ENCODE results near the gene RPS8.

RPS8 gene

DNA sequence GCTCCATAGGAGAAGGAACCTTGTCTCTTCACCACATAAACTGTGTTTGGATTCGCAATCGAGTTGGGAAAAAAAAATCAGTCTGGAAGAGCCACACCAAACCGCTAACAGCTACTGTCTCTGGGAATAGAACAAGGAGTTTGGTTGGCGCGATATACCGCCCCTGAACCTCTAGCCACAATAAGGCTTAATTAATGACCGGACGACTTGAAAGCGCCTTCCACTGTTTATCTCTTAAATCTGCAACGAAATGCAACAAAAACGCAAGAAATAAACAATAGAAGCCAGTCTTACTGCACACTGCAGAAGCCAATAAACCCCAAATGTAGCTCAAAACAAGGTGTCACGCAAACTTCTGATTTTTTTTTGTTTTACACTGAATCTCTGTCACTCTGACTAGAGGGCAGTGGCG lies 43.9 kb downstream of the RPS8 start:
- peak overlapping the region; percentile 72 for H3K4me2 ChIP-seq
- H3K27me3 ChIP-seq (ENCODE audit: insufficient read depth, low read depth): no peaks in the 10 kb centered on the region
- peaks cover 17% of the 10 kb centered on the region for H3K4me1 ChIP-seq (ENCODE audit: low read depth, poor library complexity, severe bottlenecking)
- no peaks in the 10 kb centered on the region for H3K79me2 ChIP-seq (ENCODE audit: insufficient read depth, low read depth)
- no peak overlapping the region for H3K4me3 ChIP-seq (IDR thresholded peaks at IDR 0.05; ENCODE audit: insufficient read depth, low read depth, low read length)
- H3K36me3 ChIP-seq (ENCODE audit: insufficient read depth): no peaks in the 10 kb centered on the region
- H2AFZ ChIP-seq (ENCODE audit: low read depth): peak overlapping the region; percentile 70
- H3K27ac ChIP-seq: peak overlapping the region; percentile 98
- no peaks in the 10 kb centered on the region for H4K20me1 ChIP-seq (ENCODE audit: insufficient read depth)
- TF ChIP-seq, protein P1, sequence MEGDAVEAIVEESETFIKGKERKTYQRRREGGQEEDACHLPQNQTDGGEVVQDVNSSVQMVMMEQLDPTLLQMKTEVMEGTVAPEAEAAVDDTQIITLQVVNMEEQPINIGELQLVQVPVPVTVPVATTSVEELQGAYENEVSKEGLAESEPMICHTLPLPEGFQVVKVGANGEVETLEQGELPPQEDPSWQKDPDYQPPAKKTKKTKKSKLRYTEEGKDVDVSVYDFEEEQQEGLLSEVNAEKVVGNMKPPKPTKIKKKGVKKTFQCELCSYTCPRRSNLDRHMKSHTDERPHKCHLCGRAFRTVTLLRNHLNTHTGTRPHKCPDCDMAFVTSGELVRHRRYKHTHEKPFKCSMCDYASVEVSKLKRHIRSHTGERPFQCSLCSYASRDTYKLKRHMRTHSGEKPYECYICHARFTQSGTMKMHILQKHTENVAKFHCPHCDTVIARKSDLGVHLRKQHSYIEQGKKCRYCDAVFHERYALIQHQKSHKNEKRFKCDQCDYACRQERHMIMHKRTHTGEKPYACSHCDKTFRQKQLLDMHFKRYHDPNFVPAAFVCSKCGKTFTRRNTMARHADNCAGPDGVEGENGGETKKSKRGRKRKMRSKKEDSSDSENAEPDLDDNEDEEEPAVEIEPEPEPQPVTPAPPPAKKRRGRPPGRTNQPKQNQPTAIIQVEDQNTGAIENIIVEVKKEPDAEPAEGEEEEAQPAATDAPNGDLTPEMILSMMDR (conservative IDR thresholded peaks at IDR 0.05; ENCODE audit: low read depth, low read length): no peak
- peak overlapping the region; percentile 92; the same call in 1 of the 2 replicates for H3K9ac ChIP-seq

DNA sequence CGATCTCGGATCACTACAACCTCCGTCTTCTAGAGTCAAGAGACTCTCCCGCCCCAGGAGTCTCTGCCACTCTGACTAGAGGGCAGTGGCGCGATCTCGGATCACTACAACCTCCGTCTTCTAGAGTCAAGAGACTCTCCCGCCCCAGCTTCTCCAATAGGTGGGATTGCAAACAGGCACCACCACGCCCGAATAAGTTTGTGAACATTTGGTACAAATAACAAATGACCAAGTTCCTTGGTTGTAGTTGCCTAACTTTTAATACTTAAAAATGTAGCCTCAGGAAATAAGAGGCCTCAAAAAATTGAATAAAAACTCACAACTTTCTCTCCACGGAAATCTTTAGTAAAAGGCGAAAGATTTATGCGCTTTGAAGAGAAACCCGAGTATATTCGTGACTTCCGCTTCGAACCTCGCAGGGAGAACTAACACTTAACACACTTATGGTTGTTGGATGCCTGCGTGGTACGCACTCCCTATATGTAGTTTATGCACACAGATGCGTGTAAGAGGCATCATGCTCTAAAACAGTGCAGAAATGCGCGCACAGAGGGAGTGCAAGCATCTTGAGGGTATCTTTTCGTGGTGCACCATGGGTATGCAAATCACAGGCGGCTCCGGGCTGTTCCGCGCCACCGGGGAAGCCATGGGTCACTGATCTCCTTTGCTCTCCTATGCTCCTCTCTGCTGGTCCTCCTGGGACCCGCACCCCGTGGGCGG lies 44.4 kb downstream of the RPS8 start:
- TF ChIP-seq, protein P1 (conservative IDR thresholded peaks at IDR 0.05; ENCODE audit: low read depth, low read length): no peak
- Histone ChIP-seq H3K4me2 (peak overlapping the region; percentile 72), H3K9ac (peak overlapping the region; percentile 92), H3K27me3 (ENCODE audit: insufficient read depth, low read depth) (no peaks in the 10 kb centered on the region), H3K4me3 (IDR thresholded peaks at IDR 0.05; ENCODE audit: insufficient read depth, low read depth, low read length) (peak overlapping the region; percentile 76), H3K27ac (peak overlapping the region; percentile 98), H4K20me1 (ENCODE audit: insufficient read depth) (no peaks in the 10 kb centered on the region), H2AFZ (ENCODE audit: low read depth) (peak overlapping the region; percentile 70), H3K79me2 (ENCODE audit: insufficient read depth, low read depth) (no peaks in the 10 kb centered on the region), H3K4me1 (ENCODE audit: low read depth, poor library complexity, severe bottlenecking) (peaks cover 17% of the 10 kb centered on the region), H3K36me3 (ENCODE audit: insufficient read depth) (no peaks in the 10 kb centered on the region)

DNA sequence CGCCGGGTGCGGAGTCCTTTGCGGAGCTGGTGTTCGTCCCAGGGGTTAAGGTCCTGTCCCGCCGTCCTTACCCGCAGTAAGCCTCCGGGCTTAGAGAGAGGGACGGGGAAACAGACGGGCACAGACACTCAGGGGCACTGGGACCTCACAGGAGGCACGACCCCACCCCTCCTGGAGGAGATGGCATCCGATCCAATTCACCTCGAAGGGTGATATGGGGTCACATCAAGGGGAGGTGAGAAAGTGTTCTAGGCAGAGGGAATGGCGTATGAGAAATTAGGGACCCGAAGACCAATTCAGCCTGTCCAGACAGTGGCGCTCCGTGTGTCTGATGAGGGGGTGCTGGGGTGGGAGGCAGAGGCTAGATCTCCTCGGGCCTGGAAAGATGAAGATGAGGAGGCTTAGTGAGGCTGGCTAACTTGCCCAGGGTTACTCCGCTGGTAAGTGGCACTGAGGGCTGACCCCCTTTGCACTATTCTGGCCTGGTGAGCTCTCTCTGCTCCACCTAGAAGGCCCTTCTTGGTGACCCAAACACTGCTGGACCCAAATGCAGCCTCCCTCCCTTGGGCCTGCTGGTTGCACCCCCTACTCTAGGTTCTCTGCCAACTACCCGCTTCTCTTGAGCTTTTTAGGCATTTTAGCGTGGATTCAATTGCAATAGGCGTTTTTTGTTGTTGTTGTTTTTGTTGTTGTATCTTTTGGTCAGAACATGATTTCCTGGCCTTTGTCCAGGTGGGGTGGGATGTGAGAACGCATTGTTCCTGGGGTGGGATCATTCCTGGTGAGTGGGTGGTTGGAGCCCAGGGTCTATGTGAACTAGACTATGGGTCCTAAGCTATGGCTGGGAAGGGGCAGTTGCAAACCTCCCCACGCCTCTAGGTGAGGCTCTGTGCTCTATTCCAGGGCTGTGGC lies 45.2 kb downstream of the RPS8 start:
- Histone ChIP-seq H3K36me3 (ENCODE audit: insufficient read depth) (no peaks in the 10 kb centered on the region), H3K4me1 (ENCODE audit: low read depth, poor library complexity, severe bottlenecking) (peaks cover 17% of the 10 kb centered on the region), H3K79me2 (ENCODE audit: insufficient read depth, low read depth) (no peaks in the 10 kb centered on the region), H3K27me3 (ENCODE audit: insufficient read depth, low read depth) (no peaks in the 10 kb centered on the region), H3K4me3 (IDR thresholded peaks at IDR 0.05; ENCODE audit: insufficient read depth, low read depth, low read length) (peak overlapping the region; percentile 76), H3K27ac (peak overlapping the region; percentile 98), H3K4me2 (peak overlapping the region; percentile 72), H2AFZ (ENCODE audit: low read depth) (peak overlapping the region; percentile 64), H4K20me1 (ENCODE audit: insufficient read depth) (no peaks in the 10 kb centered on the region), H3K9ac (peak overlapping the region; percentile 92)
- TF ChIP-seq, protein P1 (conservative IDR thresholded peaks at IDR 0.05; ENCODE audit: low read depth, low read length): no peak

DNA sequence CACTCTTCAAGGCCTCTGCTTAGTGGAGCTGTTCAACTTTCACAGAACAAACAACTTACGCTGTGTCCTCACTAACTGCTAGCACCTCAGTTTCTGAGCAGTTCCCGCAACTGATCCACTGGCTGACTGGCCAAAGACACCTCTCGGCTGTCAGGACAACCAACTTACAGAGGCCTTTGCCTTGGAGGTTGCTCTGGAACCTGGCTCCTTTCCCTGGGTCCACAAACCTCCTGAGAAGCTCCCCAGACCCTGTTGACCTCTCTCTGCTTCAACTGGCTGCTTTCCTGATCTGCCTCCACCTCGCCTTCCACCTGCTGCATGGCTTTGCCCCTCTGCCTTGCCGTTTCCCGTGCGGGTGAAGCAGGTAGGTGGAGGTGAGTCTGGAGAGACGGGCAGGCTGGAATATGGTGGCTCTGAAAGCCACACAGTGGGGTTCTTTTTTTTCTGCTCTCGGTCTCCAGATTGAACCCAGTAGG lies 45.9 kb downstream of the RPS8 start:
- Histone ChIP-seq H3K27me3 (ENCODE audit: insufficient read depth, low read depth) (no peaks in the 10 kb centered on the region), H3K4me3 (IDR thresholded peaks at IDR 0.05; ENCODE audit: insufficient read depth, low read depth, low read length) (no peak overlapping the region), H3K27ac (no peak overlapping the region), H3K79me2 (ENCODE audit: insufficient read depth, low read depth) (no peaks in the 10 kb centered on the region), H4K20me1 (ENCODE audit: insufficient read depth) (no peaks in the 10 kb centered on the region), H3K4me1 (ENCODE audit: low read depth, poor library complexity, severe bottlenecking) (peaks cover 17% of the 10 kb centered on the region), H2AFZ (ENCODE audit: low read depth) (no peak overlapping the region), H3K9ac (no peak overlapping the region), H3K36me3 (ENCODE audit: insufficient read depth) (no peaks in the 10 kb centered on the region), H3K4me2 (no peak overlapping the region)
- TF ChIP-seq, protein P1 (conservative IDR thresholded peaks at IDR 0.05; ENCODE audit: low read depth, low read length): no peak

Measured in KMS-11 (cell line).